Trophoblast cell (in vitro differentiated cells and primary cell): Measurements from ENCODE around the gene FGFR3.

Experiments used
- DNase-seq, 2 donors: peaks; one replicate each; pipeline ENCODE4 v3.0.0-alpha.2; 2016
- H2AFZ ChIP-seq: 2 replicates; pipeline ENCODE4 v1.6.1; 2013; ENCODE audit warnings: low read length, moderate library complexity, mild to moderate bottlenecking; ENCODE audit not compliant: insufficient read depth, poor library complexity
- H2AK5ac ChIP-seq: 2 replicates; pipeline ENCODE4 v1.6.1; 2013; ENCODE audit warnings: mild to moderate bottlenecking, low read length
- H2BK120ac ChIP-seq: 2 replicates; pipeline ENCODE4 v1.6.1; 2013; ENCODE audit warnings: low read length, mild to moderate bottlenecking, moderate library complexity; ENCODE audit not compliant: insufficient read depth, poor library complexity
- H2BK12ac ChIP-seq: 2 replicates; pipeline ENCODE4 v1.6.1; 2013; ENCODE audit warnings: mild to moderate bottlenecking, low read length, moderate library complexity
- H2BK5ac ChIP-seq: 2 replicates; pipeline ENCODE4 v1.6.1; 2013; ENCODE audit warnings: low read length, low read depth, moderate library complexity, mild to moderate bottlenecking; ENCODE audit not compliant: poor library complexity
- H3K14ac ChIP-seq: 2 replicates; pipeline ENCODE4 v1.6.1; 2013; ENCODE audit warnings: mild to moderate bottlenecking, low read length
- H3K18ac ChIP-seq: 2 replicates; pipeline ENCODE4 v1.6.1; 2013; ENCODE audit warnings: mild to moderate bottlenecking, low read length
- H3K23ac ChIP-seq: 2 replicates; pipeline ENCODE4 v1.6.1; 2013; ENCODE audit warnings: low read length
- H3K27ac ChIP-seq: 2 replicates; pipeline ENCODE4 v1.5.1; 2013; ENCODE audit warnings: low read depth, mild to moderate bottlenecking, inconsistent platforms, low read length, moderate library complexity
- H3K27me3 ChIP-seq: 2 replicates; pipeline ENCODE4 v1.6.1; 2013; ENCODE audit warnings: inconsistent platforms, mild to moderate bottlenecking, low read length, moderate library complexity; ENCODE audit not compliant: insufficient read depth
- H3K36me3 ChIP-seq, 2 experiments: 1 replicate in 1 of 2; 2 replicates in 1 of 2; pipeline ENCODE4 v1.6.1; 2013; ENCODE audit warnings: low read length in 2 of 2, mild to moderate bottlenecking in 2 of 2, moderate library complexity in 1 of 2; ENCODE audit not compliant: insufficient read depth in 2 of 2, control insufficient read depth in 1 of 2
- H3K4ac ChIP-seq: 2 replicates; pipeline ENCODE4 v1.6.1; 2013; ENCODE audit warnings: low read depth, mild to moderate bottlenecking, low read length, moderate library complexity
- H3K4me1 ChIP-seq, 2 experiments: 1 replicate in 1 of 2; 2 replicates in 1 of 2; pipeline ENCODE4 v1.6.1; 2013; ENCODE audit warnings: low read length in 2 of 2, mild to moderate bottlenecking in 2 of 2, moderate library complexity in 1 of 2; ENCODE audit not compliant: insufficient read depth in 2 of 2, control insufficient read depth in 1 of 2
- H3K4me2 ChIP-seq: 2 replicates; pipeline ENCODE4 v1.6.1; 2013; ENCODE audit warnings: inconsistent platforms, mild to moderate bottlenecking, low read length, moderate library complexity
- H3K4me3 ChIP-seq: 2 replicates; pipeline ENCODE4 v1.5.1; 2013; ENCODE audit warnings: mild to moderate bottlenecking, low read depth, low read length, inconsistent platforms
- H3K79me1 ChIP-seq: one replicate; pipeline ENCODE4 v1.6.1; 2013; ENCODE audit warnings: low read length
- H3K79me2 ChIP-seq: 2 replicates; pipeline ENCODE4 v1.6.1; 2013; ENCODE audit warnings: low read length, mild to moderate bottlenecking; ENCODE audit not compliant: control insufficient read depth, insufficient read depth, poor library complexity
- H3K9ac ChIP-seq: 2 replicates; pipeline ENCODE4 v1.6.1; 2013; ENCODE audit warnings: mild to moderate bottlenecking, low read length
- H3K9me3 ChIP-seq: 2 replicates; pipeline ENCODE4 v1.6.1; 2013; ENCODE audit warnings: low read depth, mild to moderate bottlenecking, control low read depth, inconsistent platforms, low read length; ENCODE audit not compliant: insufficient read depth
- H4K12ac ChIP-seq: 2 replicates; pipeline ENCODE4 v1.6.1; 2013; ENCODE audit warnings: low read depth, mild to moderate bottlenecking, low read length, moderate library complexity
- H4K8ac ChIP-seq: 2 replicates; pipeline ENCODE4 v1.6.1; 2013; ENCODE audit warnings: low read depth, mild to moderate bottlenecking, low read length, moderate library complexity
- H4K91ac ChIP-seq: one replicate; pipeline ENCODE4 v1.6.1; 2013; ENCODE audit warnings: low read depth, mild to moderate bottlenecking, low read length, moderate library complexity
- WGBS: extraction: QIAGEN DNeasy Blood & Tissue Kit; methylation state at CpG from one replicate; pipeline ENCODE4 v1.1.7; 2013; ENCODE audit warnings: missing lambda C conversion rate; ENCODE audit not compliant: insufficient read length, insufficient coverage; ENCODE audit errors: extremely low coverage; 5-methylcytosine and 5-hydroxymethylcytosine counted together

FGFR3 gene

GRCh38 chr4:1821679-1822567 is 28.8 kb downstream of the FGFR3 start:
- Histone ChIP-seq H3K79me2 (no peaks in the 10 kb centered on the region), H3K27ac (no peak overlapping the region), H3K14ac (no peak overlapping the region), H4K8ac (no peak overlapping the region), H3K4me1 (no peaks in the 10 kb centered on the region), H2AK5ac (no peak overlapping the region), H3K9ac (no peak overlapping the region), H2AFZ (no peak overlapping the region), H3K79me1 (no peaks in the 10 kb centered on the region), H3K4me2 (no peak overlapping the region), H2BK12ac (no peak overlapping the region), H3K36me3 (peaks cover 68 to 69% of the 10 kb centered on the region in 2 experiments), H2BK5ac (no peak overlapping the region), H3K18ac (no peak overlapping the region), H4K91ac (no peak overlapping the region), H2BK120ac (no peak overlapping the region), H3K27me3 (no peaks in the 10 kb centered on the region), H4K12ac (no peak overlapping the region), H3K9me3 (no peaks in the 10 kb centered on the region), H3K23ac (no peak overlapping the region), H3K4me3 (no peak overlapping the region), H3K4ac (no peak overlapping the region)
- no CpG with 5 or more reads among the region's 18 CpGs for WGBS
- no peak for DNase-seq

GRCh38 chr4:1822568-1823544 is 29.8 kb downstream of the FGFR3 start:
- Histone ChIP-seq H2BK12ac (no peak overlapping the region), H3K79me1 (no peaks in the 10 kb centered on the region), H2AFZ (no peak overlapping the region), H2BK120ac (no peak overlapping the region), H3K4me1 (no peaks in the 10 kb centered on the region), H3K14ac (no peak overlapping the region), H3K23ac (no peak overlapping the region), H3K18ac (no peak overlapping the region), H3K36me3 (peaks cover 64% of the 10 kb centered on the region in 2 experiments), H3K9me3 (no peaks in the 10 kb centered on the region), H3K27ac (no peak overlapping the region), H4K8ac (no peak overlapping the region), H3K4me2 (no peak overlapping the region), H3K9ac (no peak overlapping the region), H3K4me3 (no peak overlapping the region), H4K12ac (no peak overlapping the region), H2BK5ac (no peak overlapping the region), H4K91ac (no peak overlapping the region), H2AK5ac (no peak overlapping the region), H3K79me2 (no peaks in the 10 kb centered on the region), H3K27me3 (no peaks in the 10 kb centered on the region), H3K4ac (no peak overlapping the region)
- no CpG with 5 or more reads among the region's 37 CpGs for WGBS
- no peak for DNase-seq

GRCh38 chr4:1823545-1823932 is 30.4 kb downstream of the FGFR3 start:
- no peak overlapping the region for H3K23ac ChIP-seq
- H2BK5ac ChIP-seq: no peak overlapping the region
- H4K91ac ChIP-seq: no peak overlapping the region
- H3K79me1 ChIP-seq: no peaks in the 10 kb centered on the region
- no peak overlapping the region for H4K12ac ChIP-seq
- H3K4me2 ChIP-seq: no peak overlapping the region
- H2BK12ac ChIP-seq: no peak overlapping the region
- H4K8ac ChIP-seq: no peak overlapping the region
- H3K36me3 ChIP-seq: peaks cover 62% of the 10 kb centered on the region in 2 experiments
- no peak overlapping the region for H3K4ac ChIP-seq
- H3K18ac ChIP-seq: no peak overlapping the region
- H3K27ac ChIP-seq: no peak overlapping the region
- no peak overlapping the region for H3K4me3 ChIP-seq
- H3K14ac ChIP-seq: no peak overlapping the region
- H3K4me1 ChIP-seq: no peaks in the 10 kb centered on the region
- no CpG with 5 or more reads among the region's 12 CpGs for WGBS
- H3K27me3 ChIP-seq: no peaks in the 10 kb centered on the region
- H2BK120ac ChIP-seq: no peak overlapping the region
- H2AFZ ChIP-seq: no peak overlapping the region
- no peaks in the 10 kb centered on the region for H3K79me2 ChIP-seq
- DNase-seq: no peak
- H2AK5ac ChIP-seq: no peak overlapping the region
- no peaks in the 10 kb centered on the region for H3K9me3 ChIP-seq
- H3K9ac ChIP-seq: no peak overlapping the region

- Histone ChIP-seq H3K9me3 (peaks cover 3% of the 10 kb centered on the region), H3K9ac (peak overlapping the region; percentile 60), H3K27ac (no peak overlapping the region), H3K79me2 (no peaks in the 10 kb centered on the region), H3K4me1 (no peaks in the 10 kb centered on the region), H4K12ac (no peak overlapping the region), H4K91ac (no peak overlapping the region), H3K18ac (no peak overlapping the region), H2AK5ac (no peak overlapping the region), H3K23ac (no peak overlapping the region), H3K36me3 (peaks cover 51 to 54% of the 10 kb centered on the region in 2 experiments), H3K4me3 (no peak overlapping the region), H3K4me2 (no peak overlapping the region), H2BK12ac (no peak overlapping the region), H4K8ac (no peak overlapping the region), H3K27me3 (no peaks in the 10 kb centered on the region), H2BK5ac (no peak overlapping the region), H2AFZ (no peak overlapping the region), H2BK120ac (no peak overlapping the region), H3K79me1 (no peaks in the 10 kb centered on the region), H3K4ac (no peak overlapping the region), H3K14ac (no peak overlapping the region)
- no CpG with 5 or more reads among the region's 11 CpGs for WGBS
- DNase-seq: no peak
These were observed 31.7 kb downstream of the FGFR3 start for GRCh38 chr4:1824746-1825145.
